RPMI8226 (cell line): ENCODE data around the gene EVI2B.
A peak's percentile ranks its signal among the peaks of the same experiment; 100 is the strongest.
"Not testable (repeated sequence)": the region's sequence is repeated elsewhere in the genome, so short reads cannot be mapped to it uniquely, and the experiment has no call there.

Source experiments
- DNase-seq: peaks from one replicate; pipeline ENCODE4 v3.0.0-alpha.2; 2015

Gene EVI2B

GRCh38 chr17:31309556-31309955, 4.3 kb downstream of the EVI2B start:
- DNase-seq: peak; percentile 60

- DNase-seq: no peak
These were observed 5.2 kb downstream of the EVI2B start for GRCh38 chr17:31308372-31309334.

GRCh38 chr17:31307640-31308039, 6.2 kb downstream of the EVI2B start:
- DNase-seq: no peak

GRCh38 chr17:31299624-31300023, 14.2 kb downstream of the EVI2B start:
- DNase-seq: no peak

GRCh38 chr17:31297090-31297489, 16.8 kb downstream of the EVI2B start, which contains the start of gene OMG:
TSS of gene OMG (minus strand) at chr17:31297239. CDS start at chr17:31296331, 908 bp downstream.
- DNase-seq: no peak

- DNase-seq: no peak
These were observed 17.7 kb downstream of the EVI2B start for GRCh38 chr17:31296142-31296541.

GRCh38 chr17:31295489-31295871, 18.4 kb downstream of the EVI2B start:
- no peak for DNase-seq

GRCh38 chr17:31294820-31295488, 18.9 kb downstream of the EVI2B start:
- no peak for DNase-seq

- no peak for DNase-seq
These were observed 19.6 kb downstream of the EVI2B start for GRCh38 chr17:31294231-31294630.

- DNase-seq: no peak
These were observed 20.3 kb downstream of the EVI2B start for GRCh38 chr17:31293581-31293980.

- no peak for DNase-seq
These were observed 22.0 kb downstream of the EVI2B start for GRCh38 chr17:31291820-31292219.

GRCh38 chr17:31289790-31290189, 24.1 kb downstream of the EVI2B start:
- no peak for DNase-seq

GRCh38 chr17:31287932-31288331, 25.9 kb downstream of the EVI2B start:
- DNase-seq: not testable (repeated sequence)

- DNase-seq: no peak
These were observed 27.3 kb downstream of the EVI2B start for GRCh38 chr17:31286587-31286986.

- DNase-seq: no peak
These were observed 30.0 kb downstream of the EVI2B start for GRCh38 chr17:31283841-31284240.

GRCh38 chr17:31281061-31281460, 32.8 kb downstream of the EVI2B start:
- no peak for DNase-seq

GRCh38 chr17:31279401-31279800, 34.5 kb downstream of the EVI2B start:
- DNase-seq: no peak

- no peak for DNase-seq
These were observed 38.7 kb downstream of the EVI2B start for GRCh38 chr17:31275116-31275515.

- DNase-seq: no peak
These were observed 39.6 kb downstream of the EVI2B start for GRCh38 chr17:31274252-31274651.

GRCh38 chr17:31273516-31273915, 40.3 kb downstream of the EVI2B start:
- no peak for DNase-seq

GRCh38 chr17:31272803-31273202, 41.1 kb downstream of the EVI2B start:
- DNase-seq: no peak

- DNase-seq: no peak
These were observed 41.6 kb downstream of the EVI2B start for GRCh38 chr17:31272236-31272635.

- no peak for DNase-seq
These were observed 44.3 kb downstream of the EVI2B start for GRCh38 chr17:31269578-31269983.

- DNase-seq: no peak
These were observed 44.7 kb downstream of the EVI2B start for GRCh38 chr17:31269036-31269577.
